Dendritic cell treated with granulocyte-macrophage colony-stimulating factor and Interleukin-4, amounts not matched to agents 40 ng/mL and 50 ng/mL, for 4 days (primary cell): Measurements from ENCODE around the gene SOX5.

Experiments used
- H3K27ac Mint-ChIP-seq: one replicate; pipeline ENCODE4 v1.8.0; 2022; ENCODE audit warnings: mild to moderate bottlenecking, mixed read lengths
- H3K27me3 Mint-ChIP-seq: one replicate; pipeline ENCODE4 v1.8.0; 2022; ENCODE audit warnings: mild to moderate bottlenecking, mixed read lengths
- H3K36me3 Mint-ChIP-seq: one replicate; pipeline ENCODE4 v1.8.0; 2022; ENCODE audit warnings: low read depth, mixed read lengths
- H3K4me1 Mint-ChIP-seq: one replicate; pipeline ENCODE4 v1.8.0; 2022; ENCODE audit warnings: low read depth, mixed read lengths
- H3K4me3 Mint-ChIP-seq: one replicate; pipeline ENCODE4 v1.8.0; 2022; ENCODE audit warnings: mild to moderate bottlenecking, moderate library complexity, mixed read lengths
- H3K9me3 Mint-ChIP-seq: one replicate; pipeline ENCODE4 v1.8.0; 2022; ENCODE audit warnings: mixed read lengths
- intact Hi-C: fragments of 100-400 bp; cut with micrococcal nuclease; formaldehyde crosslinking; loops from one replicate; pipeline ENCODE4 v1.15.0; 2022

Gene SOX5

GRCh38 chr12:23795494-23795893 lies 154.0 kb downstream of the SOX5 start:
- no peaks in the 10 kb centered on the region for H3K9me3 Mint-ChIP-seq
- intact Hi-C loops, result no loop called here
- no peaks in the 10 kb centered on the region for H3K27me3 Mint-ChIP-seq
- no peaks in the 10 kb centered on the region for H3K4me1 Mint-ChIP-seq
- no peak overlapping the region for H3K27ac Mint-ChIP-seq
- no peak overlapping the region for H3K4me3 Mint-ChIP-seq
- H3K36me3 Mint-ChIP-seq, result no peaks in the 10 kb centered on the region

GRCh38 chr12:23781118-23781517 lies 168.4 kb downstream of the SOX5 start:
- H3K27me3 Mint-ChIP-seq, result no peaks in the 10 kb centered on the region
- intact Hi-C loops, result no loop called here
- no peak overlapping the region for H3K4me3 Mint-ChIP-seq
- H3K27ac Mint-ChIP-seq, result no peak overlapping the region
- H3K9me3 Mint-ChIP-seq, result no peaks in the 10 kb centered on the region
- no peaks in the 10 kb centered on the region for H3K36me3 Mint-ChIP-seq
- no peaks in the 10 kb centered on the region for H3K4me1 Mint-ChIP-seq

DNA sequence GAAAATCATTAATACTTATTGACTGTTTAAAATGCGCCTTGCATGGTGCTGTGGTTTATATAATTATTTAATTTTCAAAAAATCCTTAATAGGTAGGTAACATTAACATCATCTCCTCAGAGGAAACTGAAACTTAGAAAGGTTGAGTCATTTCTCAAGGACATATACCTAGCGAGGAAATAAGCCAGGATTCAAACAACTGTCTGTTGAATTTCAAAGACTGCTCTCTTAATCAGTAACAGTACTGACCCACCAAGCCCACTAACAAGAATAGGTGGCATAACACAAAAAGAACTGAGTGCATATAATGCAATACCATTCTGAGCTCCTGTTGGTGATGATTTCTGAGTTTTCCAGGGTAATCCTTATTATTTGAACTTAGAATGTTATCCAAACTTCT lies 174.3 kb downstream of the SOX5 start:
- Mint-ChIP-seq H3K36me3 (no peaks in the 10 kb centered on the region), H3K27me3 (no peaks in the 10 kb centered on the region), H3K27ac (no peak overlapping the region), H3K4me1 (no peaks in the 10 kb centered on the region), H3K9me3 (no peaks in the 10 kb centered on the region), H3K4me3 (no peak overlapping the region)
- intact Hi-C loops, result no loop called here

- Mint-ChIP-seq H3K4me1 (no peaks in the 10 kb centered on the region), H3K4me3 (no peak overlapping the region), H3K27ac (no peak overlapping the region), H3K27me3 (no peaks in the 10 kb centered on the region), H3K9me3 (no peaks in the 10 kb centered on the region), H3K36me3 (no peaks in the 10 kb centered on the region)
- intact Hi-C loops, result no loop called here
Observed at GRCh38 chr12:23771240-23771949, 178.1 kb downstream of the SOX5 start.

DNA sequence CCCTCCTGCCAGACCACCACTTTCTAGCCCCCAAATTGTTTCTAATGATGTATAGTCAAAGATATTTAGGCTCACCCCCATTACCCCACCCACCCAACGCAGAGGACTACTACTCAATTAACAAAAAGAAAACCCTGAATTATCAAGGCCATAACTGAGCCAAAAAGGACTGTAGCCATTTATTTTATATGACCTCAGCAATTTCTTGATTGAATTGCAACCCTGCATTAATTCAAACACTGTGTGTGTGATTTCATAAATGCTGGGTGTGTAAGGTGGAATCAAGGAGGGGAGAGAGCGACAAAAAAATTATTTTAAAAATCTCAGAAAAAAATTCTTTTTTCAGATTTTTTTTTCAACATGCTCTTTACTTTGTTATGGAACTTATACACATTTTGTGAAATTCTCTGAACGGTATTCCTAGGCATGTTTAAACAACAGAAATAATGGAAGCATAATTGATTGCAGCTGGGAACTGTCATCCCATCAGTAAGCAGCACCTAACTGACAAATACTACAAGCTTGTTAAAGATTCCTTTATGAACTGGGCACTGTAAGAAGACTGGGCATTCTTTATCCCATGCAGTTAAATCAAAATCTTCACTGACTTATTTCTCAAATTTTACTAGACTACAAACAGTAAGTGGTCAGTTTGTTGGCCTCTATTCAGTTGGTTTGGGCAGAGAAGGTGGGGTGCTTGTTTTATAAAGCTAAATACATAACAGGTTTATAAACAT lies 179.1 kb downstream of the SOX5 start:
- H3K36me3 Mint-ChIP-seq, result no peaks in the 10 kb centered on the region
- H3K27ac Mint-ChIP-seq, result no peak overlapping the region
- no peak overlapping the region for H3K4me3 Mint-ChIP-seq
- H3K9me3 Mint-ChIP-seq, result no peaks in the 10 kb centered on the region
- no peaks in the 10 kb centered on the region for H3K27me3 Mint-ChIP-seq
- no peaks in the 10 kb centered on the region for H3K4me1 Mint-ChIP-seq
- intact Hi-C loops, result no loop called here

GRCh38 chr12:23767834-23768233 lies 181.6 kb downstream of the SOX5 start:
- H3K9me3 Mint-ChIP-seq, result no peaks in the 10 kb centered on the region
- H3K4me3 Mint-ChIP-seq, result no peak overlapping the region
- no peak overlapping the region for H3K27ac Mint-ChIP-seq
- no peaks in the 10 kb centered on the region for H3K36me3 Mint-ChIP-seq
- no peaks in the 10 kb centered on the region for H3K4me1 Mint-ChIP-seq
- H3K27me3 Mint-ChIP-seq, result no peaks in the 10 kb centered on the region
- intact Hi-C loops, result no loop called here

DNA sequence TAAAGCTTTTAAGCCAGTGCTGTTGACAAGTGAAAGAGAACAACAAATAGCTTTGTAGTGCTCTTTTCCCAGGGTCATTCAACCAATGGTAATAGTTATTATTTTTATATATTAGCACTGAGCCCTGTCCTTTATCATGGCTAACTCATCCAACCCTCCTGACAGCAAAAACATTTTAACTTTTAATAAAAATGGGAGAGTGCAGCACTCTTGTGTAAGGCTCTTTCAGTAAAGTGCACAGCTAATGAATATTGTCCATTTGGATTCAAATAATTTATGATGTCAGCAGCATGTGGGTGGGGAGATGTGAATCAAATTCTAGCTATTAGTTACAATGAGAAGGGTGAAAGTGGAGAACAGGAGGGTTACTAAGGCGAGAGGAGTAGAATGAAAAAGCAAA lies 185.7 kb downstream of the SOX5 start:
- Mint-ChIP-seq H3K4me3 (no peak overlapping the region), H3K4me1 (no peaks in the 10 kb centered on the region), H3K27me3 (no peaks in the 10 kb centered on the region), H3K9me3 (peaks cover 8% of the 10 kb centered on the region), H3K27ac (no peak overlapping the region), H3K36me3 (no peaks in the 10 kb centered on the region)
- intact Hi-C loops, result no loop called here

DNA sequence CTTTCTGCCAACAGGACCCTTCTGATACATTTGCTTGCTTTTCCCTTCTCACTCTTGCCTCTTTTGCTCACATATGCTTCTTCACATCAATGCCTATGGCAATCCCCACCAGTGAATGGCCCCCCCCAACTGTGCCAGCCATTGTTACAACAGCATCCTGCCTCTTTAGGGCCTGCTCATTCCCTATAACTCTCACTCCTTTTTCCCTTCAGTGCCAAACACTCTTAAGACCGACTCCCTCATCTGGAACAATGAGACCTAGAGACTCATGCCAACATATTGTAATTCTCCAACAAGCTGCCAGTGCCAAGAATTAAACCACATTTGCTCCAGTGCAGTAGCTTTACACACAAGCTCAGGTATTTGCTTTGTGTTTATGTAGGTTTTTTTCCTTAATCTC lies 189.0 kb downstream of the SOX5 start:
- Mint-ChIP-seq H3K4me1 (no peaks in the 10 kb centered on the region), H3K9me3 (peaks cover 8% of the 10 kb centered on the region), H3K27me3 (no peaks in the 10 kb centered on the region), H3K27ac (no peak overlapping the region), H3K36me3 (no peaks in the 10 kb centered on the region), H3K4me3 (no peak overlapping the region)
- intact Hi-C loops, result no loop called here

DNA sequence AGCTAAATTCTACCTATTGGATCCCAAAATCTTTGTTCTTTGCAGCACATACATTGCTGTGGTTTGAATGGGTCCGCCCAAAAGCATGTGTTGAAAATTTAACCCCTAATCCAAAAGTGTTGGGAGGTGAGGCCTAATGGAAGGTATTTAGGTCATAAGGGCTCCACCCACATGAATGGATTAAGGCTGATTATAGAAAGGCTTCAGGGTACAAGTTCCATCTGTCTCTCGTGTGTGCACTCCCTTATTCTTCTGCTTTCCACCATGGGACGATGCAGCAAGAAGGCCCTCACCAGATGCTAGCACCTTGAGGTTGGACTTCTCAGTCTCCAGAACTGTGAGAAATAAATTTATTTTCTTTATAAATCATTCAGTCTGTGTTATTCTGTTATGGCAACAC lies 190.9 kb downstream of the SOX5 start:
- Mint-ChIP-seq H3K4me3 (no peak overlapping the region), H3K36me3 (no peaks in the 10 kb centered on the region), H3K9me3 (peaks cover 8% of the 10 kb centered on the region), H3K4me1 (no peaks in the 10 kb centered on the region), H3K27ac (no peak overlapping the region), H3K27me3 (no peaks in the 10 kb centered on the region)
- intact Hi-C loops, result no loop called here

DNA sequence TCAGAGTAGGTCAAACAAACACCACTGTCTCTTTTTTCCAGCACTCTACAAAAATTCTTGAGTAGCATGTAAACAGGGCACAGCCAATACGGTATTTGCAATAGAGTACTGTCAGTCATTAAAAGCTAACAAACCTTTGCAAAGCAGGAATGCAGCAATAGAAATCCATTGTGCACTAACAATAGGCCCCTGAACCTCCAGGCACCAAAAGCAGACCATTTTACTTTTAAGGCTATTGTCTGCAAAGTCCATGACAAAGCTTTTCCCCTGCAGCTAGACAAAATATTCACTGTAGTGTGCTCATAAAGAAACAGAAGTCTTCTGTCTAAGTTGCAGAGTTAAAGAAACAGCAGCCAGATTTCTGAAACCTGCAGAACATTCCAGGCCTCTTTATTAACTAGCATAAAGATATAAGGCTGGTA lies 191.9 kb downstream of the SOX5 start:
- Mint-ChIP-seq H3K4me3 (no peak overlapping the region), H3K9me3 (peaks cover 8% of the 10 kb centered on the region), H3K27me3 (no peaks in the 10 kb centered on the region), H3K4me1 (no peaks in the 10 kb centered on the region), H3K36me3 (no peaks in the 10 kb centered on the region), H3K27ac (no peak overlapping the region)
- intact Hi-C loops, result no loop called here

- intact Hi-C loops, result no loop called here
- H3K9me3 Mint-ChIP-seq, result peaks cover 8% of the 10 kb centered on the region
Observed at GRCh38 chr12:23756416-23756815, 193.1 kb downstream of the SOX5 start.

GRCh38 chr12:23753628-23754365 lies 195.7 kb downstream of the SOX5 start:
- H3K4me3 Mint-ChIP-seq, result no peak overlapping the region
- no peaks in the 10 kb centered on the region for H3K27me3 Mint-ChIP-seq
- H3K36me3 Mint-ChIP-seq, result no peaks in the 10 kb centered on the region
- no peak overlapping the region for H3K27ac Mint-ChIP-seq
- no peaks in the 10 kb centered on the region for H3K9me3 Mint-ChIP-seq
- intact Hi-C loops, result no loop called here
- no peaks in the 10 kb centered on the region for H3K4me1 Mint-ChIP-seq

More at GRCh38 chr12:23756416-23756815, 193.1 kb downstream of the SOX5 start:
- Mint-ChIP-seq H3K27ac (no peak overlapping the region), H3K4me3 (no peak overlapping the region), H3K27me3 (no peaks in the 10 kb centered on the region), H3K36me3 (no peaks in the 10 kb centered on the region), H3K4me1 (no peaks in the 10 kb centered on the region)

DNA sequence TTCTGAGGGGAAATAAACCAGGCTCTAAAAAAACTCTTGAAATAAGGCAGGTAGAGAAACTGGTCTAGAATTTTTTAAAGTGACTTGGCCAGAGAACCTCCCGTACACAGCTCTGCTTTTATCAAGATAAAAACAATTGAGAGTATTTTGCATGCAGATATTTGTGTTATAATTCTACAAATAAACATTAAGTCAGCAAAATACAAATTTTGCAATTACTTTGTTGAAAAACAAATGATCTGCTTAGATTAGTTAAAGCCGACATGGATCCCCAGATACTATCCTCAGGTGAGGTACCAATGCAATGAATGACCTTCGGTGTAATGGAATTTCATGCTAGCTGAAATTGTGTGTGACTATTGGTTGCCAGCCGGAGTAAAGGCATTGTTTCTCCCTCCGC lies 197.2 kb downstream of the SOX5 start:
- Mint-ChIP-seq H3K27me3 (no peaks in the 10 kb centered on the region), H3K4me3 (no peak overlapping the region), H3K9me3 (peaks cover 6% of the 10 kb centered on the region), H3K27ac (no peak overlapping the region), H3K36me3 (no peaks in the 10 kb centered on the region), H3K4me1 (no peaks in the 10 kb centered on the region)
- intact Hi-C loops, result no loop called here

DNA sequence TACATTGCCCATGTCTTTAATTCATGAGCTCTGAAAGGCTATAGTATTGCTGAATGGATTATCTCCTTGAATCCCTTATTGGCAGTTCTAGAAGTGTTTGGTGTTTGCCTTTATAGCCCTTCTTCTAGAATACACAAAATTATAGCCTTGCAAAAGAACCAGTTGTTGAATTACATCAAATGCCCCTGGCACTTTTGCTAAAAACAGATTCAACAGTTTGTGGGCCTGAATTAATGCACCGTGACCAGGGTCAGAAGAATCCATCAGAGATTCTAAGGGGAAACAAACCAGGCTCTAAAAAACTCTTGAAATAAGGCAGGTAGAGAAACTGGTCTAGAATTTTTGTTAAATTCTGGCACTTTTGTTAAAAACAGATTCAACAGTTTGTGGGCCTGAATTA lies 197.8 kb downstream of the SOX5 start:
- Mint-ChIP-seq H3K4me3 (no peak overlapping the region), H3K4me1 (no peaks in the 10 kb centered on the region), H3K36me3 (no peaks in the 10 kb centered on the region), H3K27ac (no peak overlapping the region), H3K9me3 (peaks cover 12% of the 10 kb centered on the region), H3K27me3 (no peaks in the 10 kb centered on the region)
- intact Hi-C loops, result no loop called here
